Heart right ventricle (tissue), 16 donors: ENCODE data around the gene CYB5R3. TPM values are rescaled to one million over a fixed set of nuclear protein-coding genes. Genes with fewer than 3 reads are reported as not detected.
A peak's percentile ranks its signal among the peaks of the same experiment; 100 is the strongest.

Experiments used
- ATAC-seq, 8 donors: fragments of 200-7000 bp; cut with Tn5 transposase; one replicate each; pipeline ENCODE4 v1.9.1; 2020; ENCODE audit warnings: mild to moderate bottlenecking in 8 of 8, moderate library complexity in 8 of 8, moderate number of reproducible peaks in 1 of 8
- DNase-seq, 2 donors: peaks; one replicate each; pipeline ENCODE4 v3.0.0-alpha.2; 2020
- H3K27ac ChIP-seq, 10 donors: fragments of 200-600 bp; sonication (generic) in 2 of 10; one replicate each; pipeline versions ENCODE4 v1.5.0 to v1.8.0; 2020 to 2022; ENCODE audit warnings: mild to moderate bottlenecking in 3 of 10
- H3K27me3 ChIP-seq, 7 donors: fragments of 200-600 bp; one replicate each; pipeline ENCODE4 v1.8.0; 2021 to 2022; ENCODE audit warnings: mild to moderate bottlenecking in 2 of 7
- H3K36me3 ChIP-seq, 9 donors: fragments of 200-600 bp; sonication (generic) in 1 of 9; one replicate each; pipeline versions ENCODE4 v1.5.0 to v1.8.0; 2020 to 2022; ENCODE audit warnings: mild to moderate bottlenecking in 2 of 9
- H3K4me1 ChIP-seq, 9 donors: fragments of 200-600 bp; sonication (generic) in 1 of 9; one replicate each; pipeline versions ENCODE4 v1.5.0 to v1.8.0; 2020 to 2022; ENCODE audit warnings: mild to moderate bottlenecking in 4 of 9
- H3K4me3 ChIP-seq, 10 donors: fragments of 200-600 bp; sonication (generic) in 2 of 10; one replicate each; pipeline versions ENCODE4 v1.5.0 to v1.8.0; 2020 to 2022; ENCODE audit warnings: mild to moderate bottlenecking in 7 of 10, moderate library complexity in 2 of 10
- H3K9me3 ChIP-seq, 11 donors: fragments of 200-600 bp in 10 of 11; sonication (generic) in 2 of 11; one replicate each; pipeline versions ENCODE4 v1.5.0 to v1.8.0; 2013 to 2022; ENCODE audit warnings: mild to moderate bottlenecking in 2 of 11, control low read depth in 1 of 11, moderate library complexity in 1 of 11
- WGBS, 2 donors: extraction: QIAGEN DNeasy Blood & Tissue Kit; methylation state at CpG; one replicate each; pipeline ENCODE4 v1.1.7; 2013; ENCODE audit warnings: inconsistent platforms in 1 of 2; 5-methylcytosine and 5-hydroxymethylcytosine counted together
- intact Hi-C, 10 donors: fragments of 100-400 bp; cut with DNase I; formaldehyde crosslinking; loops; one replicate each; pipeline versions ENCODE4 v1.11.1 to v1.14.2; 2022
- polyA plus RNA-seq, 2 donors: library from polyadenylated mRNA; stranded (reverse); fragments of 200-250 nt; gene quantifications; one replicate each; pipeline ENCODE4 v1.2.3, GENCODE V29; 2013
- total RNA-seq, 10 donors: library from RNA; stranded (reverse); fragmentation: NEBNext Ultra II Directional in 3 of 10; extraction: Animal tissue kit (Norgen Biotek cat#: 25700) in 3 of 10; gene quantifications; one replicate each; pipeline versions ENCODE4 v1.2.1 to v1.2.4, GENCODE V29; 2021 to 2023
- TF ChIP-seq, protein P1 (sequence below), 9 donors: fragments of 200-600 bp; sonication (generic) in 2 of 9; IDR thresholded peaks; one replicate each; pipeline versions ENCODE4 v1.5.0 to v1.8.0; 2021 to 2022; ENCODE audit warnings: antibody characterized with exemption in 9 of 9, mild to moderate bottlenecking in 5 of 9, moderate library complexity in 1 of 9
- donor health status: Arrhythmogenic right ventricular cardiomyopathy.
- donor health status: ischemic (EF 13 %, LVEDD 7.1; RV severe dilation, severe dysfunction).
- donor health status: healthy with polysubstance abuse.
- donor health status: DM: no; HTN: yes; CAD: no.
- donor health status: DM: no; HTN: no; CAD: no.
- donor health status: ischemic (EF 25% LVEDD 6.9; RV normal size, moderate dysfunction).
- donor health status: ischemic (EF 25% LVEDD 5.7; RV mildly dilated, moderate dysfunction).
- donor health status: healthy.
- donor health status: DM: yes; HTN: yes; CAD: no.
- donor health status: Ischemic cardiomyopathy.
- donor health status: ischemic (EF 35%, LVEDD 5.7; RV mildly dilated, moderate dysfunction).
- donor health status: nonischemic (EF 11% LVEDD 7.7; RV severe dilation, severe dysfunction).
- donor health status: DM: yes; HTN: yes; CAD: no.
- donor health status: PGD.
- donor health status: ischemic (EF 29% LVEDD 5.4; RV normal size, mild dysfunction).
- donor health status: nonischemic (EF 23%, LVEDD 6.1; RV moderate dilation, normal function).

Gene CYB5R3
- total and polyA plus RNA-seq, 12 donors, result 91.9 to 633 (median 310) TPM

DNA sequence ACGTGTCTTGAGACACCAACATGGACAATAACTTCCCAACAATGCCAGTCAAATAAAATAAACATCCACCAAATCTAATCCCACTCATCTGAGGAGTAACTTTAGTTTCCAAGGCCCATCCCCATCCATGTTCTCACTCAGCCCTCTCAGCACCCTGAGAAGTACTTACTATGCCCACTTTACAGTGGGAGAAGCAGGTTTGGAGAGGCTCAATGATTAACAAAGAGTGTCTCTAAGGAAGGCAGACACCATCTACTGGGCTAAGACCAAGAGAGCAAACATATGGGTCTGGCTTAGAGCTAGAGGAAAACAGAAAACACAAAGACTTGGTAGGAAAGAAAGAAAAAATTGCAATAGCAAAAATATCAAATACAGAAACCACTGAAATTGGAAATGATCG, 45.8 kb downstream of the CYB5R3 start:
- WGBS, 2 donors, result 90 to 92% methylated on average over 2 of the region's 2 CpGs
- intact Hi-C loops, result no loop called here
- Histone ChIP-seq H3K27ac (peak overlapping the region in 1 of 10 donors; percentile 67), H3K27me3 (no peaks in the 10 kb centered on the region), H3K36me3 (peaks cover 0 to 88% (median 42%) of the 10 kb centered on the region in 9 donors), H3K9me3 (no peaks in the 10 kb centered on the region), H3K4me3 (no peak overlapping the region), H3K4me1 (peaks cover 8 to 46% (median 24%) of the 10 kb centered on the region in 9 donors)
- DNase-seq (no peak), ATAC-seq (no peak)
- TF ChIP-seq, protein P1, sequence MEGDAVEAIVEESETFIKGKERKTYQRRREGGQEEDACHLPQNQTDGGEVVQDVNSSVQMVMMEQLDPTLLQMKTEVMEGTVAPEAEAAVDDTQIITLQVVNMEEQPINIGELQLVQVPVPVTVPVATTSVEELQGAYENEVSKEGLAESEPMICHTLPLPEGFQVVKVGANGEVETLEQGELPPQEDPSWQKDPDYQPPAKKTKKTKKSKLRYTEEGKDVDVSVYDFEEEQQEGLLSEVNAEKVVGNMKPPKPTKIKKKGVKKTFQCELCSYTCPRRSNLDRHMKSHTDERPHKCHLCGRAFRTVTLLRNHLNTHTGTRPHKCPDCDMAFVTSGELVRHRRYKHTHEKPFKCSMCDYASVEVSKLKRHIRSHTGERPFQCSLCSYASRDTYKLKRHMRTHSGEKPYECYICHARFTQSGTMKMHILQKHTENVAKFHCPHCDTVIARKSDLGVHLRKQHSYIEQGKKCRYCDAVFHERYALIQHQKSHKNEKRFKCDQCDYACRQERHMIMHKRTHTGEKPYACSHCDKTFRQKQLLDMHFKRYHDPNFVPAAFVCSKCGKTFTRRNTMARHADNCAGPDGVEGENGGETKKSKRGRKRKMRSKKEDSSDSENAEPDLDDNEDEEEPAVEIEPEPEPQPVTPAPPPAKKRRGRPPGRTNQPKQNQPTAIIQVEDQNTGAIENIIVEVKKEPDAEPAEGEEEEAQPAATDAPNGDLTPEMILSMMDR (IDR thresholded peaks at IDR 0.05), result no peak

DNA sequence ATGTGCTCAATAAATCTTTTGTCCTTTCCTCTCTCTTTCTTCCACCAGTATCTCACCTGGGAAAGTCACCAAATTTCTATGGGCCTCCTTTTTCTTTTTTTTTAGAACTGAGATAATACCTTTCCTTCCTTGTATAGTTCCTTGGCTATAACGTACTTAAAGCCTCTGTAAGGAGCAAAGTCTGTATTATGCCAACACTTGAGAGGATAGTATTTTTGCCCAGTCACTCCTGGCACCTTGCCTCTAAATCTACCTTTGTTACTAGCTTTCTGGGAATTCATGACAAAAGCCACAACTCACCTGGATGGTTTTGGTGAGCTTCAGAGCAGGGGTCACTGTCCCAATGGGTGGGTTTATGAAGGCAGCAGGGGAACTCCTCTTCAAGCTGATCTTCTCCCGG, 46.7 kb downstream of the CYB5R3 start:
- no peak for DNase-seq
- ATAC-seq, result no peak
- TF ChIP-seq, protein P1 (IDR thresholded peaks at IDR 0.05), result no peak
- 70 to 80% methylated on average over 2 of the region's 2 CpGs for WGBS, 2 donors
- intact Hi-C loops, result no loop called here
- Histone ChIP-seq H3K4me1 (peaks cover 8 to 47% (median 24%) of the 10 kb centered on the region in 9 donors), H3K27ac (no peak overlapping the region), H3K4me3 (no peak overlapping the region), H3K36me3 (peaks cover 0 to 96% (median 51%) of the 10 kb centered on the region in 9 donors), H3K27me3 (no peaks in the 10 kb centered on the region), H3K9me3 (no peaks in the 10 kb centered on the region)

DNA sequence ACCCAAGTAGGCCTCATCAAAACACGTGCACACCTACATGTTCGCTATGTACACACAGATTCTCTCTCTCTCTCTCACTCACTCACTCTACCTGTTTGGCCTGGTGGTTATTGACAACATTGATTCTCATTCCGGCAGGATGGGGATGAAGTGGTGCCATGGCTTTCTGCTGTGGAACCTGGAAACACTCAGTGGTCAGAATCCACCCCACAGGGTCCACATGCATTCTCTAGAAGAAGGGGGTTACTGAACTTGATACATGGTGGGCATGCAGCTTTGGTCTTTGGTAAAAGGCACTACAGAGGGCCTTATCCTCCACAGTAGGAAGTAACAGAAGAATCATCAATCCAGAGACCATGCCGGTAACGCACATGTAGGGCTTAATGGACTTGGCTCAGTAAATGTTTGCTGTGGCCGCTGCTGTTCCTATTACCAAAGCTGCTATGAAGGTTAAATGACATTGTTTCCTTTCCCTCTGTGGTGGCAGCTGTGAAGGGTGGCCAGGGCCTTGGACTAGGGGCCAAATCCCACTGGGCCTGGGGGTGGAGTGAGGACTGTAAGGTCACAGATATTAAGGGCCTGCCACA, 47.2 kb downstream of the CYB5R3 start:
- TF ChIP-seq, protein P1 (IDR thresholded peaks at IDR 0.05), result no peak
- no peak overlapping the region for H3K4me3 ChIP-seq
- H3K27ac ChIP-seq, result no peak overlapping the region
- peaks cover 11 to 52% (median 29%) of the 10 kb centered on the region in 9 donors for H3K4me1 ChIP-seq
- H3K27me3 ChIP-seq, result no peaks in the 10 kb centered on the region
- no peaks in the 10 kb centered on the region for H3K9me3 ChIP-seq
- 94 to 97% methylated on average over 6 of the region's 6 CpGs for WGBS, 2 donors
- no peak for ATAC-seq
- intact Hi-C loops, result no loop called here
- DNase-seq, result no peak
- peaks cover 0 to 98% (median 53%) of the 10 kb centered on the region in 9 donors for H3K36me3 ChIP-seq

DNA sequence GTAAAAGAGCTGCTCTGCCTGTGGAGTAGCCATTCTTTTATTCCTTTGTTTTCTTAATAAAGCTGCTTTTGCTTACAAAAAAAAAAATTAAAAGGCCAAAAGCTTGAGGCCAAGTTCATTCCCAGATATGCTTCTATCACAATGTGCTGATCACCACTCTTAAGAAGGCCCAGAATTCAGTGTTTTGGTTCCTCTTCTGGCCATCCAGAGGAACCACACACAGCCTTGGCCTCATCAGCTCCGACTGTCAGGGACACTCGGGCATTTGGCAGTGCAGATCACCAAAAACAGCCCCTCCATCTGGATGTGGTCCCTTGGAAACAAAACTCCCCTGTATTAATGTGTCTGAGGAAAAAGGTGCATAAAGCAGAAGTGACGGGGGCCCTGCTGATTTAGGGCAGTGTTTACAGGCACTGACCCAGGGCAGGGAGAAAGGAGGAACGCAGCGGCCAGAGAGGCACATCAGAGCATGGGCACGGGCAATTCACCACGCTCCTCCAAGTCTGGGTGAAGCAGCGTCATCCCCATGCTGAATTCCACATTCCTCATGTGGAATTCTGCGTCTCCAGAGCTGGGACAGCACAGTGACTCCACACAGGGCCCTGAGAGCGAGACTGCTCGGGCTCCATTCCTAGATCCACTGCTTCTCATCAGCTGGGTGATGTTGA, 52.2 kb downstream of the CYB5R3 start:
- 51 to 72% methylated on average over 11 of the region's 11 CpGs for WGBS, 2 donors
- H3K27ac ChIP-seq, result peak overlapping the region; percentile 18 to 83 (median 70)
- intact Hi-C loops, result no loop called here
- H3K27me3 ChIP-seq, result no peaks in the 10 kb centered on the region
- peaks cover 0 to 100% (median 70%) of the 10 kb centered on the region in 9 donors for H3K36me3 ChIP-seq
- H3K9me3 ChIP-seq, result no peaks in the 10 kb centered on the region
- DNase-seq (no peak), ATAC-seq (peak in 6 of 8 donors; percentile 3 to 24 (median 14))
- peaks cover 4 to 40% (median 29%) of the 10 kb centered on the region in 9 donors for H3K4me1 ChIP-seq
- no peak overlapping the region for H3K4me3 ChIP-seq
- TF ChIP-seq, protein P1 (IDR thresholded peaks at IDR 0.05), result no peak
